SU-DHL-6 (cell line): ENCODE data around the gene APOD.

ENCODE experiments used
- CTCF ChIP-seq: fragments of 200-600 bp; sonication (generic); IDR thresholded peaks from one replicate; pipeline ENCODE4 v1.5.1; 2017; ENCODE audit warnings: antibody characterized with exemption, mild to moderate bottlenecking, low read length, moderate library complexity; ENCODE audit not compliant: insufficient read depth, poor library complexity, severe bottlenecking
- EZH2phosphoT487 ChIP-seq: fragments of 200-600 bp; sonication (generic), shearing (Covaris generic); conservative IDR thresholded peaks from 2 replicates; pipeline ENCODE4 v1.6.1; 2018; ENCODE audit warnings: mild to moderate bottlenecking, antibody characterized with exemption, low read length, moderate library complexity, mixed read lengths

GRCh38 chr3:195535293-195535692 is 48.4 kb downstream of the APOD start:
- TF ChIP-seq EZH2phosphoT487 = no peak
- no peak for TF ChIP-seq CTCF
